Ishikawa (cell line): ENCODE results near the gene WDR46.

Experiments
- CEBPB ChIP-seq: IDR thresholded peaks from 2 replicates; pipeline ENCODE4 v1.6.1; 2012
- CREB1 ChIP-seq: IDR thresholded peaks from 2 replicates; pipeline ENCODE4 v1.6.1; 2012; ENCODE audit warnings: low read depth
- EGR1 ChIP-seq: IDR thresholded peaks from 2 replicates; pipeline ENCODE4 v1.6.1; 2012
- EP300 ChIP-seq: IDR thresholded peaks from 2 replicates; pipeline ENCODE4 v1.6.1; 2012; ENCODE audit warnings: borderline replicate concordance
- FOXM1 ChIP-seq: IDR thresholded peaks from 2 replicates; pipeline ENCODE4 v1.6.1; 2012; ENCODE audit warnings: low read depth, borderline replicate concordance
- NFIC ChIP-seq: IDR thresholded peaks from 2 replicates; pipeline ENCODE4 v1.6.1; 2012
- RAD21 ChIP-seq: IDR thresholded peaks from 2 replicates; pipeline ENCODE4 v1.6.1; 2012; ENCODE audit warnings: low read depth
- TAF1 ChIP-seq: IDR thresholded peaks from 2 replicates; pipeline ENCODE4 v1.6.1; 2012; ENCODE audit warnings: low read depth, mild to moderate bottlenecking
- TCF12 ChIP-seq: IDR thresholded peaks from 2 replicates; pipeline ENCODE4 v1.6.1; 2012; ENCODE audit warnings: low read depth
- TEAD4 ChIP-seq: IDR thresholded peaks from 2 replicates; pipeline ENCODE4 v1.6.1; 2012
- YY1 ChIP-seq: IDR thresholded peaks from 2 replicates; pipeline ENCODE4 v1.6.1; 2012; ENCODE audit warnings: low read depth
- ZBTB7A ChIP-seq: IDR thresholded peaks from 2 replicates; pipeline ENCODE4 v1.6.1; 2012; ENCODE audit warnings: low read depth
- TF ChIP-seq, protein P1 (sequence below): IDR thresholded peaks from 2 replicates; pipeline ENCODE4 v1.6.1; 2012
- TF ChIP-seq, protein P2 (sequence below): IDR thresholded peaks from 2 replicates; pipeline ENCODE4 v1.6.1; 2012; ENCODE audit warnings: low read depth, mild to moderate bottlenecking
- TF ChIP-seq, protein P3 (sequence below): IDR thresholded peaks from 2 replicates; pipeline ENCODE4 v1.6.1; 2012

Gene WDR46

DNA sequence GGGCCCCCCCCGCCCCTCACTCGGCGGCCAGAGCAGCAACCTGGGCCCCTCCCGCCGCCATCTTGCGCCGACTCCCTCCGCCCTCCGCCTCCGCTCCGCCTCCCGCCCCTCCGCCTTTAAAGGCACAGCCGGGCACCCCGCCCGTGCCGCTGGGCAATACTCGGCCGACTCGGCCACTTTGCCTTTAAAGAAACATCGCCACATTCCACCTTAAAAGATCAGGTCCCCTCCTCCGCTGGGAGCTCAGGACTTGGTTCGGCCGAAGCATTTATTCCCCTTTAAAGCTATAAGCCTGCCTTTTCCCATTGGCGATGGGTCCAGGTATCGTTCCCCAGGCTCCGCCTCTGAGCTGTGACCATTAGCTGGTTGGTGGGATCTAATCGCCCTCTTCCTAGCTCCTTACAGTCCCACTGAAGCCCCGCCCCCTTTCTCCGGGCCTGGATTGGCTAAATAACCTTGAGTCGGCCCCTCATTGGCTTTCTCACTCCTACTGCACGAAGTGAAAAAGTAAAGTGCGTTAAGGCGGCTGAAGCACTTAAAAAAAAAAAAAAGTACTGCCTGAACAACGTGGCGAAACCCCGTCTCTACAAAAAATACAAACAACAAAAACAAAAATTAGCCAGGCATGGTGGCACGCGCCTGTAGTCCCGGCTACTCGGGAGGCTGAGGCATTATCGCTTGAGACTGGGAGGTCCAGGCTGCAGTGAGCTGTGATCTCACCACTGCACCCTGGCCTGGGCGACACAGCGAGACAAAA, 28.8 kb upstream of the WDR46 start, which contains the start of gene ZBTB22:
Gene ZBTB22, minus strand, starts transcription at position 76 of the 757 bp plus-strand sequence. CDS start 828 bp downstream, outside the sequence.
- TF ChIP-seq TAF1 (no peak; the same call in 1 of the 2 replicates), CREB1 (peak; percentile 20; the same call in 1 of the 2 replicates), TEAD4 (peak; percentile 62), NFIC (no peak), TCF12 (0 out of 2 replicates have a peak, but pooled peaks have one; percentile 38), ZBTB7A (no peak), EP300 (no peak), RAD21 (no peak), YY1 (peak; percentile 90), CEBPB (no peak), FOXM1 (peak; percentile 36; the same call in 1 of the 2 replicates), EGR1 (peak; percentile 51; the same call in 1 of the 2 replicates)
- TF ChIP-seq, protein P1, sequence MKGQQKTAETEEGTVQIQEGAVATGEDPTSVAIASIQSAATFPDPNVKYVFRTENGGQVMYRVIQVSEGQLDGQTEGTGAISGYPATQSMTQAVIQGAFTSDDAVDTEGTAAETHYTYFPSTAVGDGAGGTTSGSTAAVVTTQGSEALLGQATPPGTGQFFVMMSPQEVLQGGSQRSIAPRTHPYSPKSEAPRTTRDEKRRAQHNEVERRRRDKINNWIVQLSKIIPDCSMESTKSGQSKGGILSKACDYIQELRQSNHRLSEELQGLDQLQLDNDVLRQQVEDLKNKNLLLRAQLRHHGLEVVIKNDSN: no peak
- TF ChIP-seq, protein P2, sequence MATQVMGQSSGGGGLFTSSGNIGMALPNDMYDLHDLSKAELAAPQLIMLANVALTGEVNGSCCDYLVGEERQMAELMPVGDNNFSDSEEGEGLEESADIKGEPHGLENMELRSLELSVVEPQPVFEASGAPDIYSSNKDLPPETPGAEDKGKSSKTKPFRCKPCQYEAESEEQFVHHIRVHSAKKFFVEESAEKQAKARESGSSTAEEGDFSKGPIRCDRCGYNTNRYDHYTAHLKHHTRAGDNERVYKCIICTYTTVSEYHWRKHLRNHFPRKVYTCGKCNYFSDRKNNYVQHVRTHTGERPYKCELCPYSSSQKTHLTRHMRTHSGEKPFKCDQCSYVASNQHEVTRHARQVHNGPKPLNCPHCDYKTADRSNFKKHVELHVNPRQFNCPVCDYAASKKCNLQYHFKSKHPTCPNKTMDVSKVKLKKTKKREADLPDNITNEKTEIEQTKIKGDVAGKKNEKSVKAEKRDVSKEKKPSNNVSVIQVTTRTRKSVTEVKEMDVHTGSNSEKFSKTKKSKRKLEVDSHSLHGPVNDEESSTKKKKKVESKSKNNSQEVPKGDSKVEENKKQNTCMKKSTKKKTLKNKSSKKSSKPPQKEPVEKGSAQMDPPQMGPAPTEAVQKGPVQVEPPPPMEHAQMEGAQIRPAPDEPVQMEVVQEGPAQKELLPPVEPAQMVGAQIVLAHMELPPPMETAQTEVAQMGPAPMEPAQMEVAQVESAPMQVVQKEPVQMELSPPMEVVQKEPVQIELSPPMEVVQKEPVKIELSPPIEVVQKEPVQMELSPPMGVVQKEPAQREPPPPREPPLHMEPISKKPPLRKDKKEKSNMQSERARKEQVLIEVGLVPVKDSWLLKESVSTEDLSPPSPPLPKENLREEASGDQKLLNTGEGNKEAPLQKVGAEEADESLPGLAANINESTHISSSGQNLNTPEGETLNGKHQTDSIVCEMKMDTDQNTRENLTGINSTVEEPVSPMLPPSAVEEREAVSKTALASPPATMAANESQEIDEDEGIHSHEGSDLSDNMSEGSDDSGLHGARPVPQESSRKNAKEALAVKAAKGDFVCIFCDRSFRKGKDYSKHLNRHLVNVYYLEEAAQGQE: no peak
- TF ChIP-seq, protein P3, sequence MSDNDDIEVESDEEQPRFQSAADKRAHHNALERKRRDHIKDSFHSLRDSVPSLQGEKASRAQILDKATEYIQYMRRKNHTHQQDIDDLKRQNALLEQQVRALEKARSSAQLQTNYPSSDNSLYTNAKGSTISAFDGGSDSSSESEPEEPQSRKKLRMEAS: peak; percentile 89

DNA sequence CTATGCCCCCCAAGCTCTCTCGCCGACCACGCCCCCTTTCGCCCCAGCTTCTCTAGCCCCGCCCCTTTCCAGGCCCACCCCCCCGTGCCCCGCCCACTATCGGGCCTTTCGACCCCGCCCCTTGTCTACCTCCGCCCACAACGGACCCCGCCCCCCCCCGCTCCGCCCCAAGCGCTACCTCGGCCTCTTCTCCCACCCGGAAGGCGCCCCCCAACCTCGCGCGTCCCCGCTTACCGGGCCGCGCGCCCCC, 28.3 kb upstream of the WDR46 start:
- TF ChIP-seq TCF12 (no peak), NFIC (no peak), TEAD4 (no peak), FOXM1 (no peak), TAF1 (no peak), CEBPB (no peak), EP300 (no peak), ZBTB7A (no peak), CREB1 (no peak), YY1 (no peak), RAD21 (no peak), EGR1 (no peak)
- TF ChIP-seq, protein P1: no peak
- TF ChIP-seq, protein P2: no peak
- TF ChIP-seq, protein P3: no peak

DNA sequence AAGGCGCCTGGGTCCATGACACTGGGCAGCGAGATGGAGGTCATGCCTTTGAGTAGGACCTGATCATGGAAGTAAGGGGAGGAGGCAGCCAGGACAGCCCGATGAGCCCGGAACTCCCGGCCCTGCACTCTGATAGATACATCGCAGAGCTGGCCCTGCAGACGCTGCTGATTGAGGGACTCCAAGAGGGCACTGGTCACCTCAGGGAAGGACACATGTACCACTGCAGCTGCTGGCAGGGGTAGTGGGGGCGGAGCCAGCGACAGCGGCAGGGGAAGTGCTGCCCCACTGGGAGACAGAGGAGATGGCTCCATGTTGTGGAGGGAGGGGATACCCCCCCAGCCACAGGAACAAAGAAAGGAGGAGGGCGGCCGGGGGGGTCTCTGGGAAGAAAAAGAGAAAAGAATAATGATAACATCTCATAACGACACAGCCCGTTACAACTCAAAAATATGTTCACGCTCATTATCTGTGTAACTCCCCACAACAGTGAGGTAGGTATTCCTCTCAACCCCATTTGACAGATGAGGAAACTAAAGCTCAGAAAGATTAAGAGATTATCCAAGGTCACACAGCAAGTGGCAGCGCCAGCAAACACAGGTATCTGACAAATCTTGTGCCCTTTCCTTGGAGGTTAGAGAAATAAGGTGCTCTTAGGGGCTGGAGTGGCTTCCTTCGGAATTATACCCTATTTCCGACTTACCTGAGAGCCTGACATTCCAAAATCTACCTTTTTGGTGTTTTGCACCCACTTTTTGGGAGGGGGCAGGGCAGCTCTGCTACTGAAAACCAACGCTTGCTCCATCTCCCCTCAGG, 27.8 kb upstream of the WDR46 start:
- TF ChIP-seq RAD21: no peak
- TF ChIP-seq, protein P1: no peak
- no peak for TF ChIP-seq EP300
- no peak for TF ChIP-seq CREB1
- TF ChIP-seq ZBTB7A: no peak
- TF ChIP-seq NFIC: no peak
- TF ChIP-seq, protein P2: no peak
- TF ChIP-seq EGR1: no peak
- TF ChIP-seq, protein P3: no peak
- no peak for TF ChIP-seq FOXM1
- TF ChIP-seq TEAD4: no peak
- no peak for TF ChIP-seq TCF12
- no peak for TF ChIP-seq TAF1
- no peak for TF ChIP-seq YY1
- TF ChIP-seq CEBPB: no peak
